A549 (cell line): ENCODE measurements around the gene DENND2D.

Experiments used
- CTCF ChIP-seq: fragments of >200 bp; sonication (Bioruptor Twin); formaldehyde crosslinking; IDR thresholded peaks from 3 replicates; pipeline ENCODE4 v1.5.1; 2016
- ESRRA ChIP-seq: fragments of 150-350 bp; IDR thresholded peaks from 2 replicates; pipeline ENCODE4 v1.6.1; 2014; ENCODE audit warnings: mild to moderate bottlenecking, low read length, borderline replicate concordance
- SMC3 ChIP-seq: fragments of >200 bp; sonication (Bioruptor Twin); formaldehyde crosslinking; IDR thresholded peaks from 3 replicates; pipeline ENCODE4 v1.6.1; 2018; ENCODE audit warnings: inconsistent platforms

GRCh38 chr1:111161843-111162487, 38.5 kb downstream of the DENND2D start:
- TF ChIP-seq CTCF, result no peak
- TF ChIP-seq ESRRA, result no peak
- no peak for TF ChIP-seq SMC3
